Measurements from ENCODE around the gene RMC1.
"Not testable (repeated sequence)": the region's sequence is repeated elsewhere in the genome, so short reads cannot be mapped to it uniquely, and the experiment has no call there.

RMC1 gene

GRCh38 chr18:23498117-23498516 lies 5.2 kb upstream of the RMC1 start:
- peak in 2 of 3 donors; percentile 45 to 50 for DNase-seq

GRCh38 chr18:23498877-23499276 lies 4.4 kb upstream of the RMC1 start:
- DNase-seq, result peak; percentile 71 to 79 (median 73)

DNA sequence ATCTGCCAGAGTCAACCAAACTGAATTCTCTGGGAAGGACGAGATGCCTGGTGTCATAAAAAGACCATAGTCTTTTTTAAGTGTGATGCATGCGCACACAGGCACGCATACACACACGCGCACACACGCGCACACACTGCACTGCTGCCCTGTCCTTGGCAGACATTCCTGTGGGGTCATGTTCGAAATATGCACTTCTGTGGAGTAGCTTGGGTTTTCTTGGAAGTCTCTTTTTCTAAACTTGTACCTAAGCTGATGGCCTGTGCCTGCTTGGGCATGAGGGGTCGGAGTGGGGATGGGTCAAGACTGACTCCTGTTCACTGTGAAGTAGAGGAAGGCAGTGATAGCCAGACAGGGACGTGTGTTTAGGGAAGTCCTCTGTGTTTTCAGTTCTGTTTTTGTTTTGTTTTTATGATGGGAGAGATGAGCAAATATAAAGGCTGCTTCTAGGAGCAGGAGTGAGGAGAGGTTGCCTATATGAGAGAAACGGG lies 4.0 kb upstream of the RMC1 start:
- DNase-seq, result peak; percentile 55 to 65 (median 56)

GRCh38 chr18:23501626-23502025 lies 1.7 kb upstream of the RMC1 start:
- no peak for DNase-seq

DNA sequence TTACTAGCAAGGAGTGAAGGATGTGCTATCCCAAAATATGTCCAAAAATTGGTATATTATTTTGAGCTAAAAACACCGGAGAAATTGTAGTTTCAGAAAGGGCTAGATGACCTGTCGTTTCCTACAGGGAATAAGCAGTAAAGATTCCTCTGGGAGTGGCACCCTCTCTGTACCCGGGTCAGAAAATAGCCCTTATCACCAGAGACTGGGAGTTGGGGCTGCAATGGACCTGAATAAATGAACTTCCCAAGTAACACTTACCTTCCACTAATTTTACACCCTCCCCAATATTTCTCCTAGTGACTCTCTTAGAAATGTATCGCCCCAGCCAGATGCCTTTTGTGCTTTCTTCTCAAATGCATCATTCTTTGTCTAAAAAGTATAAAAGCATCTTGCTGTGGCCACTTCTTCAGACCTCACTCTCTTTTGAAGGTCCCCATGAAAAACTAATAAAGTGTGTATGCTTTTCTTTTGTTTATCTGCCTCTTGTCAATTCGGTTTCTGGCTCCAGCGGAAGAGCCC lies 734 bp upstream of the RMC1 start:
- DNase-seq, result no peak

GRCh38 chr18:23503963-23504344 lies 643 bp downstream of the RMC1 start:
- DNase-seq, result peak in 1 of 3 donors; percentile 24

DNA sequence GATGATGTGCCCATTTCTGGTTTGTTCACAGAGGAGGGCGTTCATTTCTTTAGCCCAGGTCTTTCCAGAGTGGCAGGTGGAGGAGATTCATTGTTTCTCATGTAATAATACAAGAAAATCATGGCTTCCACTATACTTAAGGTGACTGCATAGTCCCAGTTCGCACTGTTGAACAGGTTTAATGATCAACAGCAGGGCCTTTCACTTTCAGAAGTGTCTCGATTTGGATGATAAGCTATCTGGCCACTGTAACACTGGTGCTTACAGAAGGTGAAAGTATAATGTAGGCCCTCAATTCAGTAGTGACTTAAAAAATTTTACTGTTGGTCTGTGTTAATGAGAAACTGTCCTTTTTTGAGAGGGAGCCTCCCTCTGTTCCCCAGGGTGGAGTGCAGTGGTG lies 1.4 kb downstream of the RMC1 start:
- no peak for DNase-seq

- DNase-seq, result no peak
Observed at GRCh38 chr18:23506393-23506792, 3.1 kb downstream of the RMC1 start.

- not testable (repeated sequence) for DNase-seq
Observed at GRCh38 chr18:23510923-23511322, 7.6 kb downstream of the RMC1 start.

DNA sequence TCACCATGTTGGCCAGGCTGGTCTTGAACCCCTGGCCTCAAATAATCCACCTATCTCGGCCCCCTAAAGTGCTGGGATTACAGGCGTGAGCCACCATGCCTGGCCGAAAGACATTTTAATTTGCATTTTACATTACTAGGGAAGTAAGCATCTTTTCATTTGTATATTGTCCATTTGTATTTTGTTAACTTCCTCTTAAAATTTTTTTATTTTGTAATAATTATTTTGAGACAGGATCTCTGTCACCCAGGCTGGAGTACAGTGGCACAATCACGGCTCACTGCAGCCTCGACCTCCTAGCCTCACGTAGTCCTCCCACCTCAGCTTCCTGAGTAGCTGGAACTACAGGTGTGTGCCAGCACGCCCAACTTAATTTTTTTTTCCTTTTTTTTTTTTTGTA lies 8.9 kb downstream of the RMC1 start:
- not testable (repeated sequence) for DNase-seq

DNA sequence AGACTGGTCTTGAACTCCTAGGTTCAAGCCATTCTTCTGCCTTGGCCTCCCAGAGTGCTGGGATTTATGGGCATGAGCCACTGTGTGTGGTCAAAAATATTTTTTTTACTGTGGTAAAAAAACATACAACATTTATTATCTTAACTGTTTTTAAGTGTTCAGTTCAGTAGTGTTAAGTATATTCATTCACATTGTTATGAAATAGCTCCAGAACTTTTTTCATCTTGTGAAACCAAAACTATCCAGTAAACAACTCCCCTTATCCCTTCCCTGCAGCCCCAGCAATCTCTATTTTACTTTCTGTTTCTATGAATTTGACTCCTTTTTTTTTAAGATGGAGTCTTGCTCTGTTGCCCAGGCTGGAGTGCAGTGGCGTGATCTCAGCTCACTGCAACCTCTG lies 9.3 kb downstream of the RMC1 start:
- peak in 2 of 3 donors; percentile 30 to 60 for DNase-seq

DNA sequence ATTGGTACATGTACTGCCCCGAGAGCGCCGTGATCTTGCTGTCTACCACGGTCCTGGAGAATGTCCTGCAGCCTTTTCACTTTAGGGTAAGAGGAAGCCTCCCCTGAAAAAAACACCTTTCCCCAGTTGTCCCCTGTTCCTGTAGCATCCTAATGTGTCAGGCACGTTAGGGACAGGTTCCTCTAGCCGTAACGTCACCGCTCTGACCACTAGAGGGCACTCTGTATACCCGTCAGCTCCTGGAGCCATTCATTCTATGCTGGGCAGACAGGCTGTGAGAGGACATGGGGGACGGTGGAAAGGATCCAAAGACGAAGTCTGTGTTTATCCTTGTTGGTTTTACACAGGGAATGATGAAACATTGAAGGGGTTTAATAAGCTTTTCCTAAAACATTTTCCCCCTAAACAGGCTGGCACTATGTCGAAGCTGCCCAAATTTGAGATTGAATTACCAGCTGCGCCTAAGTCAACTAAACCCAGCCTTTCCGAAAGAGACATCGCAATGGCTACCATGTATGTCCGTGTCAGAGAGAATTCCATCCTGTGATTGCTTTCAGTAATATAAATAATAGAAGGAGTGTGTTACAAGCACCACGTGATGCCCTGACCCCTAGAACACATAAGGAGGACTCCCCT lies 12.7 kb downstream of the RMC1 start:
- peak; percentile 83 to 91 (median 89) for DNase-seq

DNA sequence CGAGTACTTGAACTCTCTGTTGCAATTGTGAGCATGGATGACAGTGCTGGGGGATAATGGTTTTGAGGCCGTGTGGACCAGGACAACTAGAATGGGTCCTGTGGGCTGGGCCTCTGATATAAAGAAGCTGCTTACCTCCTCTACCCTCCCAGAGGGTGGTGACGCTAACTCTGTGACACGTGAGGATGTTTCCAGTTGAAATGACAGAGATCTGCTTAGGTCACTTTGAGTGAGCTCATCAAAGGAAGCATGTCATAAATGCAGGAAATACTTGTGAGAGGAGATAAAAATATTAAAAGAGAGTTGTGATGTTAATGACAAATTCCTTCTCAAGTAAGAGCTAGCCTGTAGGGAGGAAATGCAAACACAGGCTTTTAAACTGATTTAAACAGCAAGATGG lies 16.4 kb downstream of the RMC1 start:
- DNase-seq, result peak; percentile 36 to 69 (median 52)

- DNase-seq, result no peak
Observed at GRCh38 chr18:23521271-23521670, 18.0 kb downstream of the RMC1 start.

- no peak for DNase-seq
Observed at GRCh38 chr18:23521907-23522306, 18.6 kb downstream of the RMC1 start.

GRCh38 chr18:23523429-23524212 lies 20.3 kb downstream of the RMC1 start:
- peak; percentile 70 to 94 (median 77) for DNase-seq

DNA sequence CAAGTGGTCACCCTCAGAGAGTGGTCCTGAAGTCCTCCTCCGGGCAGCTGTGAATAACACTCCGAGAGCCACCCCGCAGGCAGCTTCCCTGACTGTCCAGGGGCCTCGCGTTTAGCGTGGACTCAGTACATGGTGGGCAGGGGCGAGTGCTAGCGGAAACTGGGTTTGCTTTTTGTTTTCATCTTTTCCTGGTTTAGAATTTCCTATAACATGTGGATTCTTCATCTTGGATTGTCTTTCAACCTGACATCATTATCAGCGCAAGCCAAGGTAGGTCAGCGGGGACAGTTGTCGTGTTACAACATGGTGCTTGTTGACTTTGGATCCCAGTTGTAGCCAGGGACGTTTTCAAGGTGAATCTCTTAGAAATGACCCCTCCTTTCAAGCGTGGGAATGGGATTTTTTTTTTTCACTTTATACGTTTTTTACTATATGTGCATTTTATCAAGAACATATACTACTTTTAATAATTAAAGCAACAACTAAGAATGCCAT lies 20.9 kb downstream of the RMC1 start:
- no peak for DNase-seq

GRCh38 chr18:23526501-23527063 lies 23.3 kb downstream of the RMC1 start:
- DNase-seq, result no peak

DNA sequence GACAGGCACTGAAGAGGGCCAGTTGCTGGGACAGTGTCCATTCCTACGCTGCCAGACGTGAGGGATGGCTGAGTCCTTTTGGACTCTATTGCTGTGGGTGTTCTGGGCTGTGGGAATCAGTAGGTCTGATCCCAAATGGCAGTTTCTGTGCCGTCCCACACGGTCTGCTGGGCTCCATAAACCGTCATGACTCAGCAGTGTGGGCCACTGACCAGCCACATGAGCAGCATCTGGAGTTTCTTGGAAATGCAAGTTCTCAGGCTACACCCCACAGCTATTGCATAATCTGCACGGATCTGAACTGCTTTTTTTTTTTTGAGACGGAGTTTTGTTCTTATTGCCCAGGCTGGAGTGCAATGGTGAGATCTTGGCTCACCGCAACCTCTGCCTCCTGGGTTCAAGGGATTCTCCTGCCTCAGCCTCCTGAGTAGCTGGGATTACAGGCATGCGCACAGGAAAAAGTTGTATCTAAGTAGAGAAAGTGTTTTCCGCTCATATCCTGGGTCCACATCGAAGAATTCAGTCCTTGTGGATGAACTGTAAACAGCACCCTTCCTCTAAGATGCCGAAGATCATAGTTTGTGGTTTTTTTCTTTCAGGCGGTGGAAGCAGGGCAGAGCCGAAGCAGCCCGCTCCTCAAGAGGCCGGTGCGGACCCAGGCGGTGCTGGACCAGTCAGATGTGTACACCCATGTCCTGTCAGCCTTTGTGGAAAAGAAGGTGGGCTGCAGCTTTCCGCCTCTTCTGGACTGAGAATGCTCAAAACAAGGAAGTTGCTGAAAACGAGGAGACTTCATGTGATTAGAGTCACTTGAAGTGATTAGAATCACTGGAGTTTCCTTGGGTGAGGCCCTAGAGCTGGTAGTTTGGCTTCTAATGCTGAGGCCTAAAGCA lies 25.5 kb downstream of the RMC1 start:
- DNase-seq, result peak; percentile 88 to 93 (median 90)

DNA sequence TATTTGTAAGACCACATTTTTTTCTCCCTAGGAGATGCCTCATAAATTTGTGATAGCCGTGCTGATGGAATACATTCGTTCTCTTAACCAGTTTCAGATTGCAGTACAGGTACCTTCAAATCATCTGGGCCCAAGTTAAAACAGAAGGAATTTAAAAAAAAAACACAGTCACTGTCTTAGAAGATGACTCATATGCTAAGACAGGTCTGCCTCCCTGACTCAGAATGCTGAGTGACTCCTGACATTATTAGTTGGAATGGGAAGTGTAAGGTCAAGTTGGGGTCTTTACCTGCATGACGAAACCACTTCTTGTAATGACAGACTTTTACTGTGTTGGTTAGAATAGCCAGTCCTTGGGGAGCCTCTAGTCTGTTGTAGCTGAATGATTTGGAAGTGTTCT lies 26.3 kb downstream of the RMC1 start:
- peak; percentile 37 to 62 (median 55) for DNase-seq

DNA sequence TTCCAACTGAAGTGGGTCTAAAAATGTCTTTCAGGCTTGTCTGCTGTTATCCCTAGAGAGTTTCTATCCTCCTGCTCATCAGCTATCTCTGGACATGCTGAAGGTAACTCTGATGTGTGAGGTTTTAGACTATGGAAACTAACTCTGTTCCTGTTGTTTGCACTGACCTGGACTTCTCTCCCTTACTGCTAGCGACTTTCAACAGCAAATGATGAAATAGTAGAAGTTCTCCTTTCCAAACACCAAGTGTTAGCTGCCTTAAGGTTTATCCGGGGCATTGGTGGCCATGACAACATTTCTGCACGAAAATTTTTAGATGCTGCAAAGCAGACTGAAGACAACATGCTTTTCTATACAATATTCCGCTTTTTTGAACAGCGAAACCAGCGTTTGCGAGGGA lies 26.9 kb downstream of the RMC1 start:
- DNase-seq, result peak; percentile 58 to 69 (median 63)

GRCh38 chr18:23531912-23532311 lies 28.6 kb downstream of the RMC1 start:
- DNase-seq, result no peak
